Upper lobe of left lung (tissue), 6 donors: ENCODE measurements around the gene NRDE2. TPM values are rescaled to one million over a fixed set of nuclear protein-coding genes. Genes with fewer than 3 reads are reported as not detected.
"Not testable (repeated sequence)": the region's sequence is repeated elsewhere in the genome, so short reads cannot be mapped to it uniquely, and the experiment has no call there.

Experiments used
- ATAC-seq, 2 donors: fragments of 200-7000 bp; cut with Tn5 transposase; one replicate each; pipeline ENCODE4 v1.9.1; 2022; ENCODE audit warnings: mild to moderate bottlenecking in 2 of 2, moderate library complexity in 2 of 2; ENCODE audit not compliant: low FRiP score in 2 of 2
- DNase-seq, 2 donors: peaks; one replicate each; pipeline ENCODE4 v3.0.0-alpha.2; 2019 to 2020
- H3K27ac ChIP-seq, 4 donors: fragments of 200-600 bp; sonication (generic); one replicate each; pipeline ENCODE4 v1.5.1; 2016 to 2019
- H3K27me3 ChIP-seq, 4 donors: fragments of 200-600 bp; sonication (generic); one replicate each; pipeline ENCODE4 v1.5.1; 2017 to 2019
- H3K36me3 ChIP-seq, 4 donors: fragments of 200-600 bp; sonication (generic); one replicate each; pipeline ENCODE4 v1.5.1; 2016 to 2019
- H3K4me1 ChIP-seq, 4 donors: fragments of 200-600 bp; sonication (generic); one replicate each; pipeline ENCODE4 v1.5.1; 2018 to 2019
- H3K4me3 ChIP-seq, 4 donors: fragments of 200-600 bp; sonication (generic); one replicate each; pipeline ENCODE4 v1.5.1; 2017 to 2019; ENCODE audit warnings: mild to moderate bottlenecking in 2 of 4, moderate library complexity in 1 of 4
- H3K9me3 ChIP-seq, 4 donors: fragments of 200-600 bp; sonication (generic); one replicate each; pipeline ENCODE4 v1.5.1; 2018 to 2019
- CTCF ChIP-seq, 6 experiments: fragments of 450-650 bp in 4 of 6; fragments of 200-600 bp in 2 of 6; sonication (generic) in 2 of 6; IDR thresholded peaks; one replicate each; pipeline ENCODE4 v1.5.1; 2016 to 2019; ENCODE audit warnings: antibody characterized with exemption in 6 of 6
- EP300 ChIP-seq, 4 donors: sonication (generic); formaldehyde crosslinking; IDR thresholded peaks; one replicate each; pipeline ENCODE4 v1.5.1; 2017; ENCODE audit warnings: antibody characterized with exemption in 4 of 4, control low read depth in 2 of 4
- POLR2A ChIP-seq, 4 donors: fragments of 450-650 bp; IDR thresholded peaks; one replicate each; pipeline ENCODE4 v1.5.1; 2016 to 2017; ENCODE audit warnings: antibody characterized with exemption in 4 of 4, mild to moderate bottlenecking in 2 of 4
- POLR2AphosphoS5 ChIP-seq, 2 donors: sonication (generic); formaldehyde crosslinking; IDR thresholded peaks; one replicate each; pipeline ENCODE4 v1.5.1; 2017; ENCODE audit warnings: antibody characterized with exemption in 2 of 2
- WGBS, 2 donors: methylation state at CpG; one replicate each; pipeline ENCODE4 v1.1.5; 2017 to 2018; 5-methylcytosine and 5-hydroxymethylcytosine counted together
- total RNA-seq, 6 donors: library from RNA; depleted of rRNA in 4 of 6; stranded (reverse); fragments of >200 nt in 4 of 6; gene quantifications; one replicate each; pipeline versions ENCODE4 v1.1.0 to v1.2.1, GENCODE V29; 2016 to 2021
- donor health status: DM: no; HTN: no; CAD: no; lungs with moderate emphysema.
- donor health status: DM: no; HTN: yes; CAD: no; lungs with severe emphysema.

Gene NRDE2
- total RNA-seq, 6 donors from 2014 or later: 12.0 to 51.3 (median 20.3) TPM

GRCh38 chr14:90345239-90345557 lies 13.5 kb upstream of the NRDE2 start:
- Histone ChIP-seq H3K27me3 (no peaks in the 10 kb centered on the region), H3K9me3 (no peaks in the 10 kb centered on the region), H3K4me1 (no peaks in the 10 kb centered on the region), H3K4me3 (no peak overlapping the region), H3K27ac (no peak overlapping the region), H3K36me3 (no peaks in the 10 kb centered on the region)
- no peak for ATAC-seq
- DNase-seq: no peak
- TF ChIP-seq EP300 (IDR thresholded peaks at IDR 0.05) (no peak), POLR2AphosphoS5 (IDR thresholded peaks at IDR 0.05) (no peak), POLR2A (IDR thresholded peaks at IDR 0.05) (no peak), CTCF (IDR thresholded peaks at IDR 0.05) (no peak)

- Histone ChIP-seq H3K4me1 (no peaks in the 10 kb centered on the region), H3K27me3 (no peaks in the 10 kb centered on the region), H3K27ac (no peak overlapping the region), H3K36me3 (no peaks in the 10 kb centered on the region), H3K4me3 (no peak overlapping the region), H3K9me3 (no peaks in the 10 kb centered on the region)
- DNase-seq (no peak), ATAC-seq (no peak)
- WGBS, 2 donors: 63 to 69% methylated on average over 10 of the region's 10 CpGs
- TF ChIP-seq EP300 (IDR thresholded peaks at IDR 0.05) (no peak), CTCF (IDR thresholded peaks at IDR 0.05) (no peak), POLR2AphosphoS5 (IDR thresholded peaks at IDR 0.05) (no peak), POLR2A (IDR thresholded peaks at IDR 0.05) (no peak)
Measured at GRCh38 chr14:90344331-90345238, 12.8 kb upstream of the NRDE2 start.

GRCh38 chr14:90342327-90342726 lies 10.6 kb upstream of the NRDE2 start:
- Histone ChIP-seq H3K36me3 (no peaks in the 10 kb centered on the region), H3K27ac (no peak overlapping the region), H3K4me1 (peaks cover 0 to under 1% (median 0%) of the 10 kb centered on the region in 4 donors), H3K27me3 (no peaks in the 10 kb centered on the region), H3K4me3 (no peak overlapping the region), H3K9me3 (no peaks in the 10 kb centered on the region)
- no peak for TF ChIP-seq EP300 (IDR thresholded peaks at IDR 0.05)
- TF ChIP-seq CTCF (IDR thresholded peaks at IDR 0.05): no peak
- no peak for TF ChIP-seq POLR2AphosphoS5 (IDR thresholded peaks at IDR 0.05)
- no peak for TF ChIP-seq POLR2A (IDR thresholded peaks at IDR 0.05)
- ATAC-seq: no peak
- WGBS, 2 donors: 50 to 55% methylated on average over 4 of the region's 4 CpGs
- DNase-seq: no peak

DNA sequence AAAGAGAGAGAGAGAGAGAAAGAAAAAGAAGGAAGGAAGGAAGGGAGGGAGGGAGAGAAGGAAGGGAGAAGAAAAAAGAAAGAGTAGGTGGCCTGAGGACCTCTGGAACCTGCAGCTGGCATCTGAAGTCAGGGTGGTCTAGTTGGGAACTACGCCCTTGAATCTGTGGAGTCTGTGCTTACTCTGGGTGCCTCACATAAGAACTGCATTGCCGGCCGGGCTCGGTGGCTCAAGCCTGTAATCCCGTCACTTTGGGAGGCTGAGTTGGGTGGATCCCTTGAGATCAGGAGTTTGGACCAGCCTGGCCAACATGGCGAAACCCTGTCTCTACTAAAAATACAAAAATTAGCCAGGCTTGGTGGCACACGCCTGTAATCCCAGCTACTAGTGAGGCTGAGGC lies 10.0 kb upstream of the NRDE2 start:
- no peaks in the 10 kb centered on the region for H3K9me3 ChIP-seq
- H3K4me1 ChIP-seq: peaks cover 0 to 2% (median 0%) of the 10 kb centered on the region in 4 donors
- H3K4me3 ChIP-seq: no peak overlapping the region
- no peaks in the 10 kb centered on the region for H3K36me3 ChIP-seq
- no peak for DNase-seq
- no peak overlapping the region for H3K27ac ChIP-seq
- TF ChIP-seq CTCF (IDR thresholded peaks at IDR 0.05) (no peak), POLR2A (IDR thresholded peaks at IDR 0.05) (no peak), EP300 (IDR thresholded peaks at IDR 0.05) (no peak), POLR2AphosphoS5 (IDR thresholded peaks at IDR 0.05) (no peak)
- ATAC-seq: no peak
- WGBS, 2 donors: 77 to 82% methylated on average over 7 of the region's 7 CpGs
- H3K27me3 ChIP-seq: no peaks in the 10 kb centered on the region

DNA sequence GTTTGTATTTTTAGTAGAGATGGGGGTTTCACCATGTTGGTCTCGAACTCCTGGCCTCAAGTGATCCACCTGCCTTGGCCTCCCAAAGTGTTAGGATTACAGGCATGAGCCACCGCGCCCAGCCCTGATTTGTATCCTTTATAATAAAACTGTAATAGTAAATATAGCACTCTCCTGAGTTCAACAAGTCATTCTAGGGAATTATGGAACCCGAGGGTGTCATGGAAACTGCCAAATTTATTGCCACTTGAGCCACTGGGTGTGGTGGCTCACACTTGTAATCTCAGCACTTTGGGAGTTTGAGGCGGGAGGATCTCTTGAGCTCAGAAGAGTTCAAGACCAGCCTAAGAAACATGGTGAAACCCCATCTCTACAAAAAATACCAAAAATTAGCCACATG lies 9.5 kb upstream of the NRDE2 start:
- not testable (repeated sequence) for H3K36me3 ChIP-seq, H3K4me3 ChIP-seq, H3K27me3 ChIP-seq, DNase-seq, H3K4me1 ChIP-seq, H3K9me3 ChIP-seq, ATAC-seq, H3K27ac ChIP-seq
- WGBS, 2 donors: 67 to 85% methylated on average over 5 of the region's 5 CpGs
